GM19328 (cell line): ENCODE results near the gene DCHS2.
A peak's percentile ranks its signal among the peaks of the same experiment; 100 is the strongest.

ENCODE experiments used
- ATAC-seq: cut with Tn5 transposase; IDR thresholded peaks from one replicate; pipeline ENCODE4 v1.9.1; 2021; ENCODE audit warnings: mild to moderate bottlenecking, moderate library complexity; ENCODE audit not compliant: unreplicated experiment

The DCHS2 gene

GRCh38 chr4:154491341-154492271, at the start of gene DCHS2:
TSS of gene DCHS2 (minus strand) at chr4:154491799. CDS start at chr4:154491355, 444 bp downstream.
- peak; percentile 58 for ATAC-seq

GRCh38 chr4:154534296-154534695, 42.7 kb upstream of the DCHS2 start:
- ATAC-seq = no peak

GRCh38 chr4:154529728-154530519, 38.3 kb upstream of the DCHS2 start:
- no peak for ATAC-seq

GRCh38 chr4:154528869-154529268, 37.3 kb upstream of the DCHS2 start:
- no peak for ATAC-seq

GRCh38 chr4:154527308-154527707, 35.7 kb upstream of the DCHS2 start:
- ATAC-seq = no peak

- ATAC-seq = no peak
These were observed 34.6 kb upstream of the DCHS2 start for GRCh38 chr4:154526151-154526550.

- ATAC-seq = no peak
These were observed 30.0 kb upstream of the DCHS2 start for GRCh38 chr4:154521607-154522006.

- ATAC-seq = no peak
These were observed 27.6 kb upstream of the DCHS2 start for GRCh38 chr4:154519214-154519613.

- no peak for ATAC-seq
These were observed 26.0 kb upstream of the DCHS2 start for GRCh38 chr4:154517591-154517990.

- ATAC-seq = no peak
These were observed 24.9 kb upstream of the DCHS2 start for GRCh38 chr4:154516318-154517029.

GRCh38 chr4:154511981-154512380, 20.4 kb upstream of the DCHS2 start:
- no peak for ATAC-seq

GRCh38 chr4:154511548-154511947, 19.9 kb upstream of the DCHS2 start:
- ATAC-seq = no peak

GRCh38 chr4:154507156-154507555, 15.6 kb upstream of the DCHS2 start:
- ATAC-seq = no peak

- ATAC-seq = no peak
These were observed 14.7 kb upstream of the DCHS2 start for GRCh38 chr4:154506253-154506652.

GRCh38 chr4:154503598-154503997, 12.0 kb upstream of the DCHS2 start:
- ATAC-seq = no peak

- no peak for ATAC-seq
These were observed 10.5 kb upstream of the DCHS2 start for GRCh38 chr4:154502111-154502510.

GRCh38 chr4:154497889-154498288, 6.3 kb upstream of the DCHS2 start:
- no peak for ATAC-seq

GRCh38 chr4:154495867-154496266, 4.3 kb upstream of the DCHS2 start:
- ATAC-seq = no peak

- ATAC-seq = no peak
These were observed 689 bp upstream of the DCHS2 start for GRCh38 chr4:154492288-154492687.

- ATAC-seq = peak; percentile 36
These were observed 837 bp downstream of the DCHS2 start for GRCh38 chr4:154490583-154491340.

- ATAC-seq = no peak
These were observed 1.4 kb downstream of the DCHS2 start for GRCh38 chr4:154490234-154490582.
